ENCODE data around the gene RAPGEF2. TPM values are rescaled to one million over a fixed set of nuclear protein-coding genes. Genes with fewer than 3 reads are reported as not detected.

The RAPGEF2 gene
- total and polyA plus RNA-seq, 2 of the 8 experiments (the other 6 are each of a cell fraction or from before 2014, with no cell fraction given) = 24.4 to 48.6 TPM

DNA sequence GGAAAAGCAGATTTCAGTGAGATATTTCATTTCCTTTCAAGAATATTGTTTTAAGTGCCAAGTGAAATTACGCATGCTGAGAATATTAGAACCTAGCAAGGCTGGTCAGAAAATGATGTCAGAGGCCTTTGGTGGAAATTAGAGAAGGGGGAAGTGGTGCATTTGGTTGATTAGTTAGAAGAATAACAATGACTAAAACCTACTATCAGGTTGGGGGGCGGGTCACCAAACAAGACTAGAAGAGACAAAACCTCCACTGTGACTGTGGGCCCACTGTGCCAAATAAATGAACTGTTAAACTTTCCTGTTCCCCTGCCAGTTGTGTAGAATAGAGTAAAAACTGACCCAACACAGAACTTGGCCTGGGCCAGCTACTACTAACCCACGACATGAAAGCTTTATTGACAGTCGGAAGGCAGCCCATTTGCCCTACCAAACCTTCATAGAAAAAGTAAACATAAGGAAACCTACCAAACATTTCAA lies 2.9 kb downstream of the RAPGEF2 start (continued):
- TF ChIP-seq, protein P1, sequence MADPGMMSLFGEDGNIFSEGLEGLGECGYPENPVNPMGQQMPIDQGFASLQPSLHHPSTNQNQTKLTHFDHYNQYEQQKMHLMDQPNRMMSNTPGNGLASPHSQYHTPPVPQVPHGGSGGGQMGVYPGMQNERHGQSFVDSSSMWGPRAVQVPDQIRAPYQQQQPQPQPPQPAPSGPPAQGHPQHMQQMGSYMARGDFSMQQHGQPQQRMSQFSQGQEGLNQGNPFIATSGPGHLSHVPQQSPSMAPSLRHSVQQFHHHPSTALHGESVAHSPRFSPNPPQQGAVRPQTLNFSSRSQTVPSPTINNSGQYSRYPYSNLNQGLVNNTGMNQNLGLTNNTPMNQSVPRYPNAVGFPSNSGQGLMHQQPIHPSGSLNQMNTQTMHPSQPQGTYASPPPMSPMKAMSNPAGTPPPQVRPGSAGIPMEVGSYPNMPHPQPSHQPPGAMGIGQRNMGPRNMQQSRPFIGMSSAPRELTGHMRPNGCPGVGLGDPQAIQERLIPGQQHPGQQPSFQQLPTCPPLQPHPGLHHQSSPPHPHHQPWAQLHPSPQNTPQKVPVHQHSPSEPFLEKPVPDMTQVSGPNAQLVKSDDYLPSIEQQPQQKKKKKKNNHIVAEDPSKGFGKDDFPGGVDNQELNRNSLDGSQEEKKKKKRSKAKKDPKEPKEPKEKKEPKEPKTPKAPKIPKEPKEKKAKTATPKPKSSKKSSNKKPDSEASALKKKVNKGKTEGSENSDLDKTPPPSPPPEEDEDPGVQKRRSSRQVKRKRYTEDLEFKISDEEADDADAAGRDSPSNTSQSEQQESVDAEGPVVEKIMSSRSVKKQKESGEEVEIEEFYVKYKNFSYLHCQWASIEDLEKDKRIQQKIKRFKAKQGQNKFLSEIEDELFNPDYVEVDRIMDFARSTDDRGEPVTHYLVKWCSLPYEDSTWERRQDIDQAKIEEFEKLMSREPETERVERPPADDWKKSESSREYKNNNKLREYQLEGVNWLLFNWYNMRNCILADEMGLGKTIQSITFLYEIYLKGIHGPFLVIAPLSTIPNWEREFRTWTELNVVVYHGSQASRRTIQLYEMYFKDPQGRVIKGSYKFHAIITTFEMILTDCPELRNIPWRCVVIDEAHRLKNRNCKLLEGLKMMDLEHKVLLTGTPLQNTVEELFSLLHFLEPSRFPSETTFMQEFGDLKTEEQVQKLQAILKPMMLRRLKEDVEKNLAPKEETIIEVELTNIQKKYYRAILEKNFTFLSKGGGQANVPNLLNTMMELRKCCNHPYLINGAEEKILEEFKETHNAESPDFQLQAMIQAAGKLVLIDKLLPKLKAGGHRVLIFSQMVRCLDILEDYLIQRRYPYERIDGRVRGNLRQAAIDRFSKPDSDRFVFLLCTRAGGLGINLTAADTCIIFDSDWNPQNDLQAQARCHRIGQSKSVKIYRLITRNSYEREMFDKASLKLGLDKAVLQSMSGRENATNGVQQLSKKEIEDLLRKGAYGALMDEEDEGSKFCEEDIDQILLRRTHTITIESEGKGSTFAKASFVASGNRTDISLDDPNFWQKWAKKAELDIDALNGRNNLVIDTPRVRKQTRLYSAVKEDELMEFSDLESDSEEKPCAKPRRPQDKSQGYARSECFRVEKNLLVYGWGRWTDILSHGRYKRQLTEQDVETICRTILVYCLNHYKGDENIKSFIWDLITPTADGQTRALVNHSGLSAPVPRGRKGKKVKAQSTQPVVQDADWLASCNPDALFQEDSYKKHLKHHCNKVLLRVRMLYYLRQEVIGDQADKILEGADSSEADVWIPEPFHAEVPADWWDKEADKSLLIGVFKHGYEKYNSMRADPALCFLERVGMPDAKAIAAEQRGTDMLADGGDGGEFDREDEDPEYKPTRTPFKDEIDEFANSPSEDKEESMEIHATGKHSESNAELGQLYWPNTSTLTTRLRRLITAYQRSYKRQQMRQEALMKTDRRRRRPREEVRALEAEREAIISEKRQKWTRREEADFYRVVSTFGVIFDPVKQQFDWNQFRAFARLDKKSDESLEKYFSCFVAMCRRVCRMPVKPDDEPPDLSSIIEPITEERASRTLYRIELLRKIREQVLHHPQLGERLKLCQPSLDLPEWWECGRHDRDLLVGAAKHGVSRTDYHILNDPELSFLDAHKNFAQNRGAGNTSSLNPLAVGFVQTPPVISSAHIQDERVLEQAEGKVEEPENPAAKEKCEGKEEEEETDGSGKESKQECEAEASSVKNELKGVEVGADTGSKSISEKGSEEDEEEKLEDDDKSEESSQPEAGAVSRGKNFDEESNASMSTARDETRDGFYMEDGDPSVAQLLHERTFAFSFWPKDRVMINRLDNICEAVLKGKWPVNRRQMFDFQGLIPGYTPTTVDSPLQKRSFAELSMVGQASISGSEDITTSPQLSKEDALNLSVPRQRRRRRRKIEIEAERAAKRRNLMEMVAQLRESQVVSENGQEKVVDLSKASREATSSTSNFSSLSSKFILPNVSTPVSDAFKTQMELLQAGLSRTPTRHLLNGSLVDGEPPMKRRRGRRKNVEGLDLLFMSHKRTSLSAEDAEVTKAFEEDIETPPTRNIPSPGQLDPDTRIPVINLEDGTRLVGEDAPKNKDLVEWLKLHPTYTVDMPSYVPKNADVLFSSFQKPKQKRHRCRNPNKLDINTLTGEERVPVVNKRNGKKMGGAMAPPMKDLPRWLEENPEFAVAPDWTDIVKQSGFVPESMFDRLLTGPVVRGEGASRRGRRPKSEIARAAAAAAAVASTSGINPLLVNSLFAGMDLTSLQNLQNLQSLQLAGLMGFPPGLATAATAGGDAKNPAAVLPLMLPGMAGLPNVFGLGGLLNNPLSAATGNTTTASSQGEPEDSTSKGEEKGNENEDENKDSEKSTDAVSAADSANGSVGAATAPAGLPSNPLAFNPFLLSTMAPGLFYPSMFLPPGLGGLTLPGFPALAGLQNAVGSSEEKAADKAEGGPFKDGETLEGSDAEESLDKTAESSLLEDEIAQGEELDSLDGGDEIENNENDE (IDR thresholded peaks at IDR 0.05; ENCODE audit: insufficient replicate concordance, low read length) = no peak
- TF ChIP-seq, protein P2, sequence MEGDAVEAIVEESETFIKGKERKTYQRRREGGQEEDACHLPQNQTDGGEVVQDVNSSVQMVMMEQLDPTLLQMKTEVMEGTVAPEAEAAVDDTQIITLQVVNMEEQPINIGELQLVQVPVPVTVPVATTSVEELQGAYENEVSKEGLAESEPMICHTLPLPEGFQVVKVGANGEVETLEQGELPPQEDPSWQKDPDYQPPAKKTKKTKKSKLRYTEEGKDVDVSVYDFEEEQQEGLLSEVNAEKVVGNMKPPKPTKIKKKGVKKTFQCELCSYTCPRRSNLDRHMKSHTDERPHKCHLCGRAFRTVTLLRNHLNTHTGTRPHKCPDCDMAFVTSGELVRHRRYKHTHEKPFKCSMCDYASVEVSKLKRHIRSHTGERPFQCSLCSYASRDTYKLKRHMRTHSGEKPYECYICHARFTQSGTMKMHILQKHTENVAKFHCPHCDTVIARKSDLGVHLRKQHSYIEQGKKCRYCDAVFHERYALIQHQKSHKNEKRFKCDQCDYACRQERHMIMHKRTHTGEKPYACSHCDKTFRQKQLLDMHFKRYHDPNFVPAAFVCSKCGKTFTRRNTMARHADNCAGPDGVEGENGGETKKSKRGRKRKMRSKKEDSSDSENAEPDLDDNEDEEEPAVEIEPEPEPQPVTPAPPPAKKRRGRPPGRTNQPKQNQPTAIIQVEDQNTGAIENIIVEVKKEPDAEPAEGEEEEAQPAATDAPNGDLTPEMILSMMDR (IDR thresholded peaks at IDR 0.05; ENCODE audit: control extremely low read depth in 1 of 3, insufficient read depth in 1 of 3, low read depth in 1 of 3, low read length in 3 of 3) = no peak
- TF ChIP-seq SP4 (IDR thresholded peaks at IDR 0.05; ENCODE audit: low read length) = no peak

All from H1 (cell line).